Fibroblast of gingiva (primary cell): ENCODE measurements around the gene PABPN1.

Source experiments
- DNase-seq: peaks from one replicate; pipeline ENCODE4 v3.0.0-alpha.2; 2011; ENCODE audit warnings: low read depth

The PABPN1 gene

DNA sequence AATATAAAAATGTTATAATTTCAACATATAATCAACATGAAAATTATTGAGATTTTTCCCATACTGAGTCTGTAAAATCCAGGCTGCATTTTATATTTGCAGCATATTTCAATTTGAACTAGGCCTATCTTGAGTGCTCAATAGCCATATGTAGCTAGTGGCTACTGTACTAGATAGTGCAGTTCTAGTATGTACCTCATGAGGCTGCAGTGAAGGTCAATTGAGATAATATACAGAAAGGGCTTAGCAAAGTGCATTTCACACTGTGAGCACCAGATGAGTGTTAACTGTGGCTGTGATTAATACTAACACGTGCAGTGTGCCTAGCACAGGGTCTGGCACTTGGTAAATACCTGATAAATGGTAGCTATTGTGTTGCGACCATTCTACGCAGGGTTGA lies 36.8 kb downstream of the PABPN1 start:
- no peak for DNase-seq

GRCh38 chr14:23358553-23359166 lies 37.4 kb downstream of the PABPN1 start:
- no peak for DNase-seq

DNA sequence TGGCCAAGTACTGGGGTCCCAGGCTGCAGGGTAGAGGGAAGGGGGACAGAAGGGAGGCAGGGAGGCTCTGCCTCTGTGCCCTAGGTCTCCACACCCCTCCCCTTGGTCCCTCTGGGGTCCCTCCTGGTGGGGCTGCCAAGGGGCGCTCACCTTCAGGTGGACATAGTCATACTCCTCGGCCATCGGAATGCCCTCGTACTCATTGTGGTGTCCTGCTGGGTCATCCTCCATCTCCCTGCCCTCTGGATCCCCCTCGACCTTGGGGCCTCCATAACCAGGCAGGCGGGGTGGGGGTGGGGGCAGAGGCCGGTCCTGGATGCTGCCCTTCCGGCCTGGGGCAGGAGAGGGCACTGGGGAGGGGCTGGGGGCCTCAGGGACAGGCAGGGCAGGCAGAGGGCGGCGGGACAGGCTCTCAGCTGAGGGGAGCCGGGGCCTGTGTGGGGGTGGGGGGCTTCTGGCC lies 37.9 kb downstream of the PABPN1 start:
- no peak for DNase-seq

DNA sequence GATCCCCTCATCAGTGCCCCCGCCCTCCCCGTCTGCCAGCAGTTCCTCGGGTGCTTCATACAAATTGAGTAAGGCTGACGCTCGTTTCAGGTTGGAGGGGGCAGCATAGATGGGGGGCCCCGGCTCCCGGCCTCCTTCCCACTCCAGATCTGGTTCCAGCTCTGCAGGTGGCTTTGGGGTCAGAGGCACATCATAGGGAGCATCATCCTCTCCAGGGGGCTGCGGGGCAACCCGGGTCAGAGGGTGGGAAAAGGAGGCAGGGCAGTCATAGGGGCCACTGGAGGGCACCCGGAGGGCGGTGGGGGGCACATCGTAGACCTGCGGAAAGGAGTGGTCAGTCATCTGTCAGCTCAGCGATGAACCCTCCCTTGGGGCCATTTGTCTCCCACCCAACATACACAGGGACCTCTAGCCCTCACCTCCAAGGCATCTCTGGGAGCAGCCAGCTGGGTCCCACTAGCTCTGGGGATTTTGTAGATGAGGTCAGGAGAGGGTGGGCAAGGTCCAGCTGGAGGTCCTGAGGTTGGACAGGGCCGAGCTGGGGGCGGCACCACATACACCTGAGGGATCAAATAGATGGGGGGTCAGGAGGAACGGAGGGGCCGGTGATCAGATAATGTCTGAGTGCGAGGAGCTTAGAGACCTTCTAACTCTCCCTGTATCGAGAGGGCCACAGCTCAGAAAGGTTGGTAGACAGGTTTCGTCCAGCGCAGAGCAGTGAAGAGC lies 38.6 kb downstream of the PABPN1 start:
- no peak for DNase-seq

DNA sequence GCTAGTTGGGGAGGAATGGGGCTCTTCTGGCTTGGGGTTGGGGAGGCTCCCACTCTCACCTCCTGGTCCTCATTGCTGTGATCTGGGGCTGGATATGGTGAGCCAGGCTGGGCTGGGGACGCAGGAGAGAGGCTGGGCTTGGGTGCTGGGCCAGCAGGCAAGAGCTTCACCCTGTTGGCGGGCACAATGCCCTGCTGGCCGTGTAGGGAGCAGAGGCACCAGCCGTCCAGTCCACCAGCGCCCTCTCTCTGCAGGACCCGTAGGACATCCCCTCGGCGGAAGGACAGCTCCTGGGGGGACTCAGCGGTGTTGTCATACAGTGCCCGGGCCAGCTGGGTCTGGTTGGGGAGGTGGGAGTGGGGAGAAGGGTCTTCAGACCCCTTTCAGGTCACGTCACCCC lies 39.2 kb downstream of the PABPN1 start:
- DNase-seq: no peak

GRCh38 chr14:23361320-23361719 lies 40.1 kb downstream of the PABPN1 start:
- peak; percentile 59 for DNase-seq

DNA sequence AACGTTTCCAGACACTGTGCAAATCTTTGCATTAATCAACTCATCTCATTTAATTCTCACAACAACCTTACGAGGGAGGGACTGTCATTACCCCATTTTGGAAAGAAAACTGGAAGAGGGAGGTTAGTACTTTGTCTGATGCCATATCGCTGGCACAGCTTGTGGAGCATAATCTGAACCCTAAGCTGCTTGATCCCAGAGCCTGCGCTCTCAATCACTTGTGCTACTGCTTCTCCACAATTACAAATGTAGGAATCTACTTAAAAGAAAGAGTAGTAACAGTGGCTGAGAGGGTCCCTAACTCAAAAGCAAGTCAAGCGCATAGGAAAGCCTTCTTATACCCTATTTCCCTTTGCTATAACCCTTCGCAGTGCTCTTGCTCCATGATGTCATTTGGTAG lies 40.5 kb downstream of the PABPN1 start:
- DNase-seq: no peak

GRCh38 chr14:23362200-23362599 lies 40.9 kb downstream of the PABPN1 start:
- DNase-seq: no peak

GRCh38 chr14:23364164-23365035 lies 43.1 kb downstream of the PABPN1 start:
- DNase-seq: no peak

- peak; percentile 24 for DNase-seq
These were observed 43.9 kb downstream of the PABPN1 start, which contains the start of gene EFS for GRCh38 chr14:23365036-23365731. TSS of gene EFS (minus strand) at chr14:23365172. CDS start at chr14:23365025, 147 bp downstream.

DNA sequence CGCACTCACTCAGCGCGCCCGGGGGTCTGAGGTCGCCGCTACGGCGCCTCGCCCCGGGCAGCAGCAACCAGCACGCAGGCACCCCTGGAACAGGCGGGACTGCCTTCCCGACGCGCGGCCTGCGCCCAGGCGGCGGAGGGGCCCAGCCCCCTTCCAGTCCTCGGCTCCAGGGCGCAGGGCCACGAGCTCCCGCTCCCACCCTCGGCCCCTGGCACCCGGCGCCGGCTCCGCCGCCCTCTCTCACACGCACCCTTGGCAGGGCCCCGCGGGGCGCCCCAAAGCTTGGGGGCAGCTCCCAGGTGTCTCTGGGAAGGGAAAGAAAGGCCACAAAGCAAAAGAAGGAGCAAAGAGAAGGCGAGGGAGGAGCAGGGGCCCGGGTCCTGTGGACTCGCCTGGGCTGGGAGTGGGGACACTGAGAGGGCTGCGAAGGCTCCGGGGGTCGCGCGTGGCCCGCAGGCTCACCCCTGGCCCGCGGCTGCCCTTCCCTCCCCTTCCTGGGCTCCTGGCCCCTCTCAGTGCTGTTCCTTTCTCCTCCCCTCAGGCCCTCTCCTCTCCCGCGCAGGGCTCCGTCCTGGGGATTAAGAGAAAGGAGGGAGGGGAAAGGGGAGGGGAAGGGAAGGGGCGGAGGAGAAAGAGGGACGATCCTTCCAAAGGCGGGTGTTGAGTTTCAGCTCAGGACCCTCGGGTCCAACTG lies 44.6 kb downstream of the PABPN1 start:
- peak; percentile 24 for DNase-seq

DNA sequence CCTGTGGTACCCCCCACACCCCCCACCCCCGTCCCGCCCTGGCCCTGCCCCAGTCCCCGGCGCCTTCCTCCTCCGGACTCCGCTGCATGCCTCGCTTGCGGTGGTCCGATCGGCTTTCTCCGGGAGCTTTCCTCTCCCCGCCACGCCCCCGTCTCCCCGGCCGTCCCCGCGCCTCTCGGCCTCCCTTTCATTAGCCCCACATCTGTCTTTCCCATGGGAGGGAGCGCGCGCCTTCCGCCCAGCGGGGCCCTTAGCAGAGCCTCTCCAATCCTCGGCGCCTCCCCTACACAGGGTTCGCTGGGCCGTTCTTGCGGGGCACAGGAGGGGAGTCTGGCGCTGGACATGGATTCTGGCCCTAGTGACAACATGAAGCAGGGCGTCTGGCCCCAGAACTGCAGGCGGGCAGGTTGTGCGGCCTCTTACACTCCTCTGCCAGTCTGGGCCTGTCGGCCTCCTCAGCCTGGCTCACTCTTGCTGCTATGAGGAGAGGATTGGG lies 45.2 kb downstream of the PABPN1 start:
- peak; percentile 34 for DNase-seq

DNA sequence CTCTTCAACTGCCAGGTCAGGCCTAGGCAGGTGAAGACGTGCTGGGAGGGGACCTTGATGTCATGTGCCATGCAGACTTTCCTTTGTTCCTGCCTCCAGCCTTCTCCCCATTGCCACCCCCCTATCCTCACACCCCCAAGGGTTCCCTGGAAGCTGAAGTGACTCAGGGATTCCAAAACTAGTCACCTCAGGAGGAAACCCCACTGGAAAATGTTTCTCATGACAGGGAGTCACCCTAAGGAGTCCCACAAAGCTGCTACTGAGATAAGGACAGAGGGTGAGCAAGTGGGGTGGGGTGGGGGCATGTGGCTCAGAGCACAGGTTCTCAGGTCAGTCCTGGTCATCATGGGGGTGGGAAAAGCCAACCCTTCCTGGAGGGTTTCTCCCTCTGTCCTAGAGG lies 49.0 kb downstream of the PABPN1 start:
- DNase-seq: no peak

- DNase-seq: no peak
These were observed 50.6 kb downstream of the PABPN1 start for GRCh38 chr14:23371865-23372264.

DNA sequence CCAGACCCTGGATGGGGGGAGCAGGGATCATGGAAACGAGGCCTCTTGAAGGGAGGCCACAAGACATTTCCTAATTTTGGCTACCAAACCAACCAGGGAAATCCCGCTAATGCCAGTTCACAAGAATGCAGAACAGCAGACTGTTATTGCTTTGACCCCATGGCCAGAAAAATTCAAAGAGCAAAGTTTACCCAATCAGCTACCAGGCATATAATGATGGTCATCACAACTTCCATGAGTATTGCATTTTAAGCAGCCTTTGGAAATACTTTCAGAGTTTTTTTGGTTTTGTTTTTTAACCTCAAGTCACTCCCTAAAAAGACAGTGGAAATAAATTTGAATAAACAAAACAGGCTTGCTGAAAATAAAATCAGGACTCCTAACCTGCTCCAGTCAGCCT lies 51.3 kb downstream of the PABPN1 start, which contains the start of gene IL25:
TSS of gene IL25 (plus strand) at position 301 of the 400 bp plus-strand sequence.
- no peak for DNase-seq

DNA sequence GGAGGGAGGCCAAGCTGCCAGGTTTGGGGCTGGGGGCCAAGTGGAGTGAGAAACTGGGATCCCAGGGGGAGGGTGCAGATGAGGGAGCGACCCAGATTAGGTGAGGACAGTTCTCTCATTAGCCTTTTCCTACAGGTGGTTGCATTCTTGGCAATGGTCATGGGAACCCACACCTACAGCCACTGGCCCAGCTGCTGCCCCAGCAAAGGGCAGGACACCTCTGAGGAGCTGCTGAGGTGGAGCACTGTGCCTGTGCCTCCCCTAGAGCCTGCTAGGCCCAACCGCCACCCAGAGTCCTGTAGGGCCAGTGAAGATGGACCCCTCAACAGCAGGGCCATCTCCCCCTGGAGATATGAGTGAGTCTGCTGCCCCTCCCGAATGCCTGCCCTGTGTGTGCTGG lies 51.8 kb downstream of the PABPN1 start:
- DNase-seq: no peak
